Type B pancreatic cell (in vitro differentiated cells): ENCODE measurements around the gene PRDM12. TPM values are rescaled to one million over a fixed set of nuclear protein-coding genes. Genes with fewer than 3 reads are reported as not detected.

Experiments used
- DNase-seq: peaks from one replicate; pipeline ENCODE4 v3.0.0; 2021; ENCODE audit warnings: mixed read lengths; ENCODE audit not compliant: unreplicated experiment; ENCODE audit errors: extremely low spot score
- H3K27ac Mint-ChIP-seq: 2 replicates; pipeline ENCODE4 v1.8.0; 2021; ENCODE audit warnings: mild to moderate bottlenecking, mixed read lengths
- H3K27me3 Mint-ChIP-seq: 2 replicates; pipeline ENCODE4 v1.8.0; 2021; ENCODE audit warnings: mixed read lengths
- H3K36me3 Mint-ChIP-seq: 2 replicates; pipeline ENCODE4 v1.8.0; 2021; ENCODE audit warnings: mixed read lengths
- H3K4me1 Mint-ChIP-seq: one replicate; pipeline ENCODE4 v1.8.0; 2021; ENCODE audit warnings: mixed read lengths; ENCODE audit not compliant: unreplicated experiment
- H3K4me3 Mint-ChIP-seq: 2 replicates; pipeline ENCODE4 v1.8.0; 2021; ENCODE audit warnings: mild to moderate bottlenecking, mixed read lengths
- H3K9me3 Mint-ChIP-seq: 2 replicates; pipeline ENCODE4 v1.8.0; 2021; ENCODE audit warnings: mixed read lengths
- CTCF ChIP-seq: fragments of 200-600 bp; sonication (generic); conservative IDR thresholded peaks from 2 replicates; pipeline ENCODE4 v1.5.0; 2021; ENCODE audit warnings: antibody characterized with exemption, mild to moderate bottlenecking
- total RNA-seq: library from RNA; stranded (reverse); gene quantifications from 2 replicates; pipeline ENCODE4 v1.2.1, GENCODE V29; 2021; ENCODE audit warnings: low replicate concordance

Gene PRDM12
- total RNA-seq, 1 donor from 2014 or later: 0.34 TPM

GRCh38 chr9:130668196-130668595 is 3.8 kb downstream of the PRDM12 start:
- no peaks in the 10 kb centered on the region for H3K36me3 Mint-ChIP-seq
- no peaks in the 10 kb centered on the region for H3K9me3 Mint-ChIP-seq
- H3K4me3 Mint-ChIP-seq: no peak overlapping the region
- DNase-seq: no peak
- H3K4me1 Mint-ChIP-seq: peaks cover 12% of the 10 kb centered on the region
- no peak for TF ChIP-seq CTCF
- no peak overlapping the region for H3K27ac Mint-ChIP-seq
- H3K27me3 Mint-ChIP-seq: peaks cover 89% of the 10 kb centered on the region

GRCh38 chr9:130668659-130669058 is 4.3 kb downstream of the PRDM12 start:
- Mint-ChIP-seq H3K4me1 (peaks cover 12% of the 10 kb centered on the region), H3K4me3 (no peak overlapping the region), H3K27me3 (peaks cover 85% of the 10 kb centered on the region), H3K9me3 (no peaks in the 10 kb centered on the region), H3K36me3 (no peaks in the 10 kb centered on the region), H3K27ac (no peak overlapping the region)
- no peak for TF ChIP-seq CTCF
- no peak for DNase-seq

- no peak for TF ChIP-seq CTCF
- H3K9me3 Mint-ChIP-seq: no peaks in the 10 kb centered on the region
- H3K4me1 Mint-ChIP-seq: peaks cover 12% of the 10 kb centered on the region
- no peaks in the 10 kb centered on the region for H3K36me3 Mint-ChIP-seq
- no peak overlapping the region for H3K27ac Mint-ChIP-seq
- no peak overlapping the region for H3K4me3 Mint-ChIP-seq
- peaks cover 72% of the 10 kb centered on the region for H3K27me3 Mint-ChIP-seq
- no peak for DNase-seq
Observed at GRCh38 chr9:130669965-130670364, 5.6 kb downstream of the PRDM12 start.

GRCh38 chr9:130670644-130671043 is 6.2 kb downstream of the PRDM12 start:
- no peaks in the 10 kb centered on the region for H3K36me3 Mint-ChIP-seq
- no peaks in the 10 kb centered on the region for H3K9me3 Mint-ChIP-seq
- no peak overlapping the region for H3K27ac Mint-ChIP-seq
- H3K4me1 Mint-ChIP-seq: peaks cover 7% of the 10 kb centered on the region
- TF ChIP-seq CTCF: no peak
- no peak for DNase-seq
- peaks cover 66% of the 10 kb centered on the region for H3K27me3 Mint-ChIP-seq
- no peak overlapping the region for H3K4me3 Mint-ChIP-seq

GRCh38 chr9:130672466-130672865 is 8.1 kb downstream of the PRDM12 start:
- Mint-ChIP-seq H3K9me3 (no peaks in the 10 kb centered on the region), H3K4me1 (peaks cover 3% of the 10 kb centered on the region), H3K36me3 (no peaks in the 10 kb centered on the region), H3K27me3 (peaks cover 58% of the 10 kb centered on the region), H3K4me3 (no peak overlapping the region), H3K27ac (no peak overlapping the region)
- DNase-seq: no peak
- TF ChIP-seq CTCF: no peak

- no peaks in the 10 kb centered on the region for H3K36me3 Mint-ChIP-seq
- DNase-seq: no peak
- no peak overlapping the region for H3K4me3 Mint-ChIP-seq
- H3K27ac Mint-ChIP-seq: no peak overlapping the region
- H3K4me1 Mint-ChIP-seq: peaks cover 3% of the 10 kb centered on the region
- peaks cover 58% of the 10 kb centered on the region for H3K27me3 Mint-ChIP-seq
- TF ChIP-seq CTCF: no peak
- no peaks in the 10 kb centered on the region for H3K9me3 Mint-ChIP-seq
Observed at GRCh38 chr9:130672933-130673615, 8.7 kb downstream of the PRDM12 start.
